GM23248 (cell line): ENCODE results near the gene PSORS1C1.

ENCODE experiments used
- EZH2 ChIP-seq: fragments of 200-600 bp; sonication (generic); IDR thresholded peaks from 2 replicates; pipeline ENCODE4 v1.6.1; 2018; ENCODE audit warnings: antibody characterized with exemption, mild to moderate bottlenecking; ENCODE audit not compliant: insufficient read depth, poor library complexity, severe bottlenecking
- EZH2phosphoT487 ChIP-seq: fragments of 200-600 bp; sonication (generic); IDR thresholded peaks from 2 replicates; pipeline ENCODE4 v1.6.1; 2018; ENCODE audit warnings: antibody characterized with exemption, moderate library complexity, mild to moderate bottlenecking, low read depth; ENCODE audit not compliant: insufficient read depth

- TF ChIP-seq EZH2phosphoT487 (no peak), EZH2 (no peak)
Measured at GRCh38 chr6:31158863-31159855, 44.6 kb downstream of the PSORS1C1 start.
